Loucy (cell line): ENCODE measurements around the gene GJC3.
"Not testable (repeated sequence)": the region's sequence is repeated elsewhere in the genome, so short reads cannot be mapped to it uniquely, and the experiment has no call there.

ENCODE experiments used
- H2AFZ ChIP-seq: fragments of 200-600 bp; sonication (generic); 2 replicates; pipeline ENCODE4 v1.6.0; 2016; ENCODE audit warnings: antibody characterized with exemption, mild to moderate bottlenecking, low read length, moderate library complexity
- H3F3A ChIP-seq: fragments of 200-600 bp; 2 replicates; pipeline ENCODE4 v1.6.0; 2016; ENCODE audit warnings: antibody characterized with exemption, low read depth, mild to moderate bottlenecking
- H3K27me3 ChIP-seq: fragments of 200-600 bp; sonication (generic); 2 replicates; pipeline ENCODE4 v1.6.1; 2014; ENCODE audit warnings: low read length, mild to moderate bottlenecking; ENCODE audit not compliant: insufficient read depth, poor library complexity, severe bottlenecking
- H3K36me3 ChIP-seq: fragments of 200-600 bp; sonication (generic); 2 replicates; pipeline ENCODE4 v1.6.1; 2016; ENCODE audit warnings: low read length; ENCODE audit not compliant: insufficient read depth
- H3K4me1 ChIP-seq: fragments of 200-600 bp; sonication (generic); 2 replicates; pipeline ENCODE4 v1.5.1; 2014; ENCODE audit warnings: low read length, mild to moderate bottlenecking; ENCODE audit not compliant: insufficient read depth, poor library complexity, severe bottlenecking
- H3K4me2 ChIP-seq: fragments of 200-600 bp; sonication (generic); 2 replicates; pipeline ENCODE4 v1.6.0; 2014; ENCODE audit warnings: antibody characterized with exemption, low read length, low read depth, mild to moderate bottlenecking; ENCODE audit not compliant: poor library complexity, severe bottlenecking
- H3K4me3 ChIP-seq: fragments of 200-600 bp; sonication (generic); 2 replicates; pipeline ENCODE4 v1.5.1; 2014; ENCODE audit warnings: low read length, mild to moderate bottlenecking, mixed read lengths; ENCODE audit not compliant: poor library complexity, severe bottlenecking
- H3K79me2 ChIP-seq: fragments of 200-600 bp; sonication (generic); 2 replicates; pipeline ENCODE4 v1.6.1; 2014; ENCODE audit warnings: low read length; ENCODE audit not compliant: insufficient read depth
- H3K9ac ChIP-seq: fragments of 200-600 bp; sonication (generic); 2 replicates; pipeline ENCODE4 v1.6.0; 2014; ENCODE audit warnings: mild to moderate bottlenecking, low read depth, low read length, moderate library complexity; ENCODE audit not compliant: poor library complexity, severe bottlenecking
- H3K9me2 ChIP-seq: fragments of 200-600 bp; sonication (generic); replicated peaks from 2 replicates; pipeline ENCODE4 v1.6.1; 2016; ENCODE audit warnings: low read depth, low read length, mixed read lengths
- H3K9me3 ChIP-seq: fragments of 200-600 bp; sonication (generic); 2 replicates; pipeline ENCODE4 v1.6.1; 2014; ENCODE audit warnings: mild to moderate bottlenecking, antibody characterized with exemption, low read length, low read depth; ENCODE audit not compliant: insufficient read depth
- H4K20me1 ChIP-seq: fragments of 200-600 bp; sonication (generic); 2 replicates; pipeline ENCODE4 v1.6.0; 2014; ENCODE audit warnings: antibody characterized with exemption, low read length, mild to moderate bottlenecking; ENCODE audit not compliant: insufficient read depth, poor library complexity, severe bottlenecking
- CTCF ChIP-seq: fragments of 200-600 bp; sonication (generic); conservative IDR thresholded peaks from 2 replicates; pipeline ENCODE4 v1.5.1; 2014; ENCODE audit warnings: mild to moderate bottlenecking, antibody characterized with exemption, low read length
- EZH2phosphoT487 ChIP-seq: fragments of 200-600 bp; IDR thresholded peaks from 2 replicates; pipeline ENCODE4 v1.6.1; 2018; ENCODE audit warnings: antibody characterized with exemption, mild to moderate bottlenecking, moderate library complexity, borderline replicate concordance

GJC3 gene

GRCh38 chr7:99958564-99959227, 29.3 kb upstream of the GJC3 start:
- Histone ChIP-seq H3K9me3 (no peaks in the 10 kb centered on the region), H3K36me3 (no peaks in the 10 kb centered on the region), H3K79me2 (no peaks in the 10 kb centered on the region), H2AFZ (no peak overlapping the region), H3K4me3 (no peak overlapping the region), H3K9me2 (no peaks in the 10 kb centered on the region), H3K27me3 (no peaks in the 10 kb centered on the region), H3K4me1 (no peaks in the 10 kb centered on the region), H3K9ac (no peak overlapping the region), H3K4me2 (no peak overlapping the region), H4K20me1 (no peaks in the 10 kb centered on the region), H3F3A (no peaks in the 10 kb centered on the region)
- TF ChIP-seq CTCF (no peak), EZH2phosphoT487 (no peak)

- H3K9me3 ChIP-seq = no peaks in the 10 kb centered on the region
- no peaks in the 10 kb centered on the region for H3K27me3 ChIP-seq
- H3K4me2 ChIP-seq = no peak overlapping the region
- no peaks in the 10 kb centered on the region for H3F3A ChIP-seq
- no peak overlapping the region for H3K9ac ChIP-seq
- H4K20me1 ChIP-seq = no peaks in the 10 kb centered on the region
- no peak for TF ChIP-seq EZH2phosphoT487
- TF ChIP-seq CTCF = no peak
- no peaks in the 10 kb centered on the region for H3K36me3 ChIP-seq
- no peaks in the 10 kb centered on the region for H3K9me2 ChIP-seq
- no peak overlapping the region for H3K4me3 ChIP-seq
- H3K4me1 ChIP-seq = no peaks in the 10 kb centered on the region
- H3K79me2 ChIP-seq = no peaks in the 10 kb centered on the region
- no peak overlapping the region for H2AFZ ChIP-seq
These were observed 25.8 kb upstream of the GJC3 start for GRCh38 chr7:99955247-99955646.

GRCh38 chr7:99954643-99955042, 25.2 kb upstream of the GJC3 start:
- H3F3A ChIP-seq, H3K4me3 ChIP-seq, H3K4me2 ChIP-seq, H3K9ac ChIP-seq, H4K20me1 ChIP-seq, H3K9me2 ChIP-seq, H2AFZ ChIP-seq, H3K4me1 ChIP-seq, H3K27me3 ChIP-seq, H3K79me2 ChIP-seq, H3K9me3 ChIP-seq, H3K36me3 ChIP-seq: not testable (repeated sequence)

- Histone ChIP-seq H3K4me2 (no peak overlapping the region), H3K9me2 (no peaks in the 10 kb centered on the region), H3K27me3 (no peaks in the 10 kb centered on the region), H3K79me2 (no peaks in the 10 kb centered on the region), H3K9ac (no peak overlapping the region), H3K4me1 (no peaks in the 10 kb centered on the region), H3K9me3 (no peaks in the 10 kb centered on the region), H3K36me3 (no peaks in the 10 kb centered on the region), H2AFZ (no peak overlapping the region), H3F3A (no peaks in the 10 kb centered on the region), H3K4me3 (no peak overlapping the region), H4K20me1 (no peaks in the 10 kb centered on the region)
- no peak for TF ChIP-seq EZH2phosphoT487
- TF ChIP-seq CTCF = no peak
These were observed 24.2 kb upstream of the GJC3 start for GRCh38 chr7:99953649-99954048.

- H3K9me2 ChIP-seq, H3K4me2 ChIP-seq, H3K4me1 ChIP-seq, H3K9me3 ChIP-seq, H2AFZ ChIP-seq, H3K4me3 ChIP-seq, H3K79me2 ChIP-seq, H3K27me3 ChIP-seq, H3K9ac ChIP-seq, H3K36me3 ChIP-seq, H4K20me1 ChIP-seq, H3F3A ChIP-seq: not testable (repeated sequence)
These were observed 23.2 kb upstream of the GJC3 start for GRCh38 chr7:99952649-99953048.
